Left ventricle myocardium inferior (tissue), 1 donor: ENCODE data around the gene BAIAP2L2. TPM values are rescaled to one million over a fixed set of nuclear protein-coding genes. Genes with fewer than 3 reads are reported as not detected.

ENCODE experiments used
- DNase-seq: peaks from one replicate; pipeline ENCODE4 v3.0.0-alpha.2; 2020
- H3K27ac ChIP-seq: fragments of 200-600 bp; replicated peaks from 2 replicates; pipeline ENCODE4 v1.8.0; 2021
- H3K27me3 ChIP-seq: fragments of 200-600 bp; 2 replicates; pipeline ENCODE4 v1.8.0; 2021; ENCODE audit warnings: low read depth
- H3K36me3 ChIP-seq: fragments of 200-600 bp; 2 replicates; pipeline ENCODE4 v1.8.0; 2021
- H3K4me1 ChIP-seq: fragments of 200-600 bp; 2 replicates; pipeline ENCODE4 v1.8.0; 2021
- H3K4me3 ChIP-seq: fragments of 200-600 bp; 2 replicates; pipeline ENCODE4 v1.8.0; 2021; ENCODE audit warnings: mild to moderate bottlenecking, moderate library complexity
- H3K9me3 ChIP-seq: fragments of 200-600 bp; replicated peaks from 2 replicates; pipeline ENCODE4 v1.8.0; 2021
- CTCF ChIP-seq: fragments of 200-600 bp; IDR thresholded peaks from 2 replicates; pipeline ENCODE4 v1.8.0; 2021; ENCODE audit warnings: antibody characterized with exemption, mild to moderate bottlenecking, borderline replicate concordance
- intact Hi-C: fragments of 100-400 bp; cut with micrococcal nuclease; formaldehyde crosslinking; loops from one replicate; pipeline ENCODE4 v1.11.0; 2022
- total RNA-seq: library from RNA; stranded (reverse); fragmentation: NEBNext Ultra II Directional; extraction: Animal tissue kit (Norgen Biotek cat#: 25700); gene quantifications from one replicate; pipeline ENCODE4 v1.2.1, GENCODE V29; 2021
- donor health status: DM: no; HTN: yes; CAD: no; lungs with severe emphysema.

BAIAP2L2 gene
- total RNA-seq, 1 donor from 2014 or later = 0.16 TPM

- DNase-seq = peak; percentile 86
- Histone ChIP-seq H3K27ac (no peak overlapping the region), H3K4me1 (peaks cover 11% of the 10 kb centered on the region), H3K4me3 (no peak overlapping the region), H3K36me3 (peaks cover 10% of the 10 kb centered on the region), H3K27me3 (no peaks in the 10 kb centered on the region), H3K9me3 (no peaks in the 10 kb centered on the region)
- peak; percentile 95 for TF ChIP-seq CTCF
- intact Hi-C loops = no loop called here
These were observed 4.3 kb upstream of the BAIAP2L2 start for GRCh38 chr22:38114484-38115398.

GRCh38 chr22:38112381-38112780 lies 1.9 kb upstream of the BAIAP2L2 start:
- intact Hi-C loops = no loop called here
- H3K27me3 ChIP-seq = no peaks in the 10 kb centered on the region
- H3K36me3 ChIP-seq = peaks cover 10% of the 10 kb centered on the region
- H3K4me1 ChIP-seq = peaks cover 11% of the 10 kb centered on the region
- DNase-seq = no peak
- no peak for TF ChIP-seq CTCF
- no peaks in the 10 kb centered on the region for H3K9me3 ChIP-seq
- H3K27ac ChIP-seq = no peak overlapping the region
- H3K4me3 ChIP-seq = no peak overlapping the region

- Histone ChIP-seq H3K4me1 (peaks cover 11% of the 10 kb centered on the region), H3K27me3 (no peaks in the 10 kb centered on the region), H3K4me3 (no peak overlapping the region), H3K36me3 (peaks cover 10% of the 10 kb centered on the region), H3K9me3 (no peaks in the 10 kb centered on the region), H3K27ac (no peak overlapping the region)
- intact Hi-C loops = no loop called here
- TF ChIP-seq CTCF = no peak
- no peak for DNase-seq
These were observed 1.5 kb upstream of the BAIAP2L2 start for GRCh38 chr22:38111925-38112355.

GRCh38 chr22:38110863-38111852 lies 674 bp upstream of the BAIAP2L2 start:
- Histone ChIP-seq H3K36me3 (peaks cover 10% of the 10 kb centered on the region), H3K4me3 (no peak overlapping the region), H3K9me3 (no peaks in the 10 kb centered on the region), H3K27me3 (no peaks in the 10 kb centered on the region), H3K4me1 (peaks cover 11% of the 10 kb centered on the region), H3K27ac (no peak overlapping the region)
- no peak for DNase-seq
- intact Hi-C loops = no loop called here
- no peak for TF ChIP-seq CTCF

- no peaks in the 10 kb centered on the region for H3K9me3 ChIP-seq
- no peak overlapping the region for H3K27ac ChIP-seq
- H3K4me1 ChIP-seq = peaks cover 4% of the 10 kb centered on the region
- H3K4me3 ChIP-seq = no peak overlapping the region
- DNase-seq = no peak
- peaks cover 10% of the 10 kb centered on the region for H3K36me3 ChIP-seq
- intact Hi-C loops = no loop called here
- no peaks in the 10 kb centered on the region for H3K27me3 ChIP-seq
- no peak for TF ChIP-seq CTCF
These were observed 998 bp downstream of the BAIAP2L2 start for GRCh38 chr22:38109371-38110001.
